ENCODE results near the gene EPHA10. TPM values are rescaled to one million over a fixed set of nuclear protein-coding genes. Genes with fewer than 3 reads are reported as not detected.
"Not testable (repeated sequence)": the region's sequence is repeated elsewhere in the genome, so short reads cannot be mapped to it uniquely, and the experiment has no call there.

Gene EPHA10
- total RNA-seq, 4 donors from 2014 or later = 0.12 TPM; not detected in 3

GRCh38 chr1:37746806-37747205 is 18.1 kb downstream of the EPHA10 start:
- DNase-seq (ENCODE audit: low spot score) (no peak), ATAC-seq (ENCODE audit: low FRiP score) (no peak)
- TF ChIP-seq, protein P1, sequence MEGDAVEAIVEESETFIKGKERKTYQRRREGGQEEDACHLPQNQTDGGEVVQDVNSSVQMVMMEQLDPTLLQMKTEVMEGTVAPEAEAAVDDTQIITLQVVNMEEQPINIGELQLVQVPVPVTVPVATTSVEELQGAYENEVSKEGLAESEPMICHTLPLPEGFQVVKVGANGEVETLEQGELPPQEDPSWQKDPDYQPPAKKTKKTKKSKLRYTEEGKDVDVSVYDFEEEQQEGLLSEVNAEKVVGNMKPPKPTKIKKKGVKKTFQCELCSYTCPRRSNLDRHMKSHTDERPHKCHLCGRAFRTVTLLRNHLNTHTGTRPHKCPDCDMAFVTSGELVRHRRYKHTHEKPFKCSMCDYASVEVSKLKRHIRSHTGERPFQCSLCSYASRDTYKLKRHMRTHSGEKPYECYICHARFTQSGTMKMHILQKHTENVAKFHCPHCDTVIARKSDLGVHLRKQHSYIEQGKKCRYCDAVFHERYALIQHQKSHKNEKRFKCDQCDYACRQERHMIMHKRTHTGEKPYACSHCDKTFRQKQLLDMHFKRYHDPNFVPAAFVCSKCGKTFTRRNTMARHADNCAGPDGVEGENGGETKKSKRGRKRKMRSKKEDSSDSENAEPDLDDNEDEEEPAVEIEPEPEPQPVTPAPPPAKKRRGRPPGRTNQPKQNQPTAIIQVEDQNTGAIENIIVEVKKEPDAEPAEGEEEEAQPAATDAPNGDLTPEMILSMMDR (IDR thresholded peaks at IDR 0.05) = no peak

GRCh38 chr1:37741662-37742061 is 23.3 kb downstream of the EPHA10 start:
- TF ChIP-seq, protein P1 (IDR thresholded peaks at IDR 0.05) = no peak
- ATAC-seq (ENCODE audit: low FRiP score) = no peak
- DNase-seq (ENCODE audit: low spot score) = no peak

GRCh38 chr1:37741130-37741529 is 23.8 kb downstream of the EPHA10 start:
- ATAC-seq (ENCODE audit: low FRiP score) (no peak), DNase-seq (ENCODE audit: low spot score) (no peak)
- TF ChIP-seq, protein P1 (IDR thresholded peaks at IDR 0.05) = no peak

DNA sequence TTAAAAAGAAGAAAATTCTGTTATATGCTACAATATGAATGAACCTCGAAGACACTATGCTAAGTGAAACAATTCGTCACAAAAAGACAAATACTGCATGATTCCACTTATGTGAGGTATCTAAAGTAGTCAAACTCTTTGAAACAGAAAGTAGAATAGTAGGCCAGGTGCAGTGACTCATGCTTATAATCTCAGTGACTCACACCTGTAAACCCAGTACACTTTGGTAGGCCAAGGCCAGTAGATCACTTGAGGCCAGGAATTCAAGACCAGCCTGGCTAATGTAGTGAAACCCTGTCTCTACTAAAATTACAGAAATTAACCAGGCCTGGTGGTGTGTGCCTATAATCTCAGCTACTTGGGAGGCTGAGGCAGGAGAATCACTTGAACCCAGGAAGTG is 25.7 kb downstream of the EPHA10 start:
- TF ChIP-seq, protein P1 (IDR thresholded peaks at IDR 0.05) = no peak
- no peak for DNase-seq (ENCODE audit: low spot score)
- no peak for ATAC-seq (ENCODE audit: low FRiP score)

GRCh38 chr1:37738619-37739018 is 26.3 kb downstream of the EPHA10 start:
- DNase-seq (ENCODE audit: low spot score); ATAC-seq (ENCODE audit: low FRiP score): not testable (repeated sequence)

GRCh38 chr1:37737975-37738374 is 26.9 kb downstream of the EPHA10 start:
- not testable (repeated sequence) for DNase-seq (ENCODE audit: low spot score); ATAC-seq (ENCODE audit: low FRiP score)

GRCh38 chr1:37734629-37735591 is 30.0 kb downstream of the EPHA10 start:
- DNase-seq (ENCODE audit: low spot score) (no peak), ATAC-seq (ENCODE audit: low FRiP score) (no peak)
- TF ChIP-seq, protein P1 (IDR thresholded peaks at IDR 0.05) = no peak

GRCh38 chr1:37732111-37732780 is 32.7 kb downstream of the EPHA10 start:
- ATAC-seq (ENCODE audit: low FRiP score) (no peak), DNase-seq (ENCODE audit: low spot score) (no peak)
- TF ChIP-seq, protein P1 (IDR thresholded peaks at IDR 0.05) = no peak
